Trophoblast cell (in vitro differentiated cells and primary cell): ENCODE results near the gene SCN3A.

Source experiments
- DNase-seq, 2 donors: peaks; one replicate each; pipeline ENCODE4 v3.0.0-alpha.2; 2016
- H2AFZ ChIP-seq: 2 replicates; pipeline ENCODE4 v1.6.1; 2013; ENCODE audit warnings: low read length, moderate library complexity, mild to moderate bottlenecking; ENCODE audit not compliant: insufficient read depth, poor library complexity
- H2AK5ac ChIP-seq: 2 replicates; pipeline ENCODE4 v1.6.1; 2013; ENCODE audit warnings: mild to moderate bottlenecking, low read length
- H2BK120ac ChIP-seq: 2 replicates; pipeline ENCODE4 v1.6.1; 2013; ENCODE audit warnings: low read length, mild to moderate bottlenecking, moderate library complexity; ENCODE audit not compliant: insufficient read depth, poor library complexity
- H2BK12ac ChIP-seq: 2 replicates; pipeline ENCODE4 v1.6.1; 2013; ENCODE audit warnings: mild to moderate bottlenecking, low read length, moderate library complexity
- H2BK5ac ChIP-seq: 2 replicates; pipeline ENCODE4 v1.6.1; 2013; ENCODE audit warnings: low read length, low read depth, moderate library complexity, mild to moderate bottlenecking; ENCODE audit not compliant: poor library complexity
- H3K14ac ChIP-seq: 2 replicates; pipeline ENCODE4 v1.6.1; 2013; ENCODE audit warnings: mild to moderate bottlenecking, low read length
- H3K18ac ChIP-seq: 2 replicates; pipeline ENCODE4 v1.6.1; 2013; ENCODE audit warnings: mild to moderate bottlenecking, low read length
- H3K23ac ChIP-seq: 2 replicates; pipeline ENCODE4 v1.6.1; 2013; ENCODE audit warnings: low read length
- H3K27ac ChIP-seq: 2 replicates; pipeline ENCODE4 v1.5.1; 2013; ENCODE audit warnings: low read depth, mild to moderate bottlenecking, inconsistent platforms, low read length, moderate library complexity
- H3K27me3 ChIP-seq: 2 replicates; pipeline ENCODE4 v1.6.1; 2013; ENCODE audit warnings: inconsistent platforms, mild to moderate bottlenecking, low read length, moderate library complexity; ENCODE audit not compliant: insufficient read depth
- H3K36me3 ChIP-seq, 2 experiments: 1 replicate in 1 of 2; 2 replicates in 1 of 2; pipeline ENCODE4 v1.6.1; 2013; ENCODE audit warnings: low read length in 2 of 2, mild to moderate bottlenecking in 2 of 2, moderate library complexity in 1 of 2; ENCODE audit not compliant: insufficient read depth in 2 of 2, control insufficient read depth in 1 of 2
- H3K4ac ChIP-seq: 2 replicates; pipeline ENCODE4 v1.6.1; 2013; ENCODE audit warnings: low read depth, mild to moderate bottlenecking, low read length, moderate library complexity
- H3K4me1 ChIP-seq, 2 experiments: 1 replicate in 1 of 2; 2 replicates in 1 of 2; pipeline ENCODE4 v1.6.1; 2013; ENCODE audit warnings: low read length in 2 of 2, mild to moderate bottlenecking in 2 of 2, moderate library complexity in 1 of 2; ENCODE audit not compliant: insufficient read depth in 2 of 2, control insufficient read depth in 1 of 2
- H3K4me2 ChIP-seq: 2 replicates; pipeline ENCODE4 v1.6.1; 2013; ENCODE audit warnings: inconsistent platforms, mild to moderate bottlenecking, low read length, moderate library complexity
- H3K4me3 ChIP-seq: 2 replicates; pipeline ENCODE4 v1.5.1; 2013; ENCODE audit warnings: mild to moderate bottlenecking, low read depth, low read length, inconsistent platforms
- H3K79me1 ChIP-seq: one replicate; pipeline ENCODE4 v1.6.1; 2013; ENCODE audit warnings: low read length
- H3K79me2 ChIP-seq: 2 replicates; pipeline ENCODE4 v1.6.1; 2013; ENCODE audit warnings: low read length, mild to moderate bottlenecking; ENCODE audit not compliant: control insufficient read depth, insufficient read depth, poor library complexity
- H3K9ac ChIP-seq: 2 replicates; pipeline ENCODE4 v1.6.1; 2013; ENCODE audit warnings: mild to moderate bottlenecking, low read length
- H3K9me3 ChIP-seq: 2 replicates; pipeline ENCODE4 v1.6.1; 2013; ENCODE audit warnings: low read depth, mild to moderate bottlenecking, control low read depth, inconsistent platforms, low read length; ENCODE audit not compliant: insufficient read depth
- H4K12ac ChIP-seq: 2 replicates; pipeline ENCODE4 v1.6.1; 2013; ENCODE audit warnings: low read depth, mild to moderate bottlenecking, low read length, moderate library complexity
- H4K8ac ChIP-seq: 2 replicates; pipeline ENCODE4 v1.6.1; 2013; ENCODE audit warnings: low read depth, mild to moderate bottlenecking, low read length, moderate library complexity
- H4K91ac ChIP-seq: one replicate; pipeline ENCODE4 v1.6.1; 2013; ENCODE audit warnings: low read depth, mild to moderate bottlenecking, low read length, moderate library complexity
- WGBS: extraction: QIAGEN DNeasy Blood & Tissue Kit; methylation state at CpG from one replicate; pipeline ENCODE4 v1.1.7; 2013; ENCODE audit warnings: missing lambda C conversion rate; ENCODE audit not compliant: insufficient read length, insufficient coverage; ENCODE audit errors: extremely low coverage; 5-methylcytosine and 5-hydroxymethylcytosine counted together

Gene SCN3A

GRCh38 chr2:165219481-165219880, 15.6 kb upstream of the SCN3A start:
- Histone ChIP-seq H2BK5ac (no peak overlapping the region), H3K9me3 (no peaks in the 10 kb centered on the region), H3K27me3 (no peaks in the 10 kb centered on the region), H3K14ac (no peak overlapping the region), H3K4me2 (no peak overlapping the region), H3K4me1 (no peaks in the 10 kb centered on the region), H2AK5ac (no peak overlapping the region), H4K12ac (no peak overlapping the region), H3K36me3 (no peaks in the 10 kb centered on the region), H2AFZ (no peak overlapping the region), H3K18ac (no peak overlapping the region), H4K91ac (no peak overlapping the region), H3K4me3 (no peak overlapping the region), H4K8ac (no peak overlapping the region), H3K79me1 (no peaks in the 10 kb centered on the region), H3K23ac (no peak overlapping the region), H3K79me2 (no peaks in the 10 kb centered on the region), H2BK12ac (no peak overlapping the region), H3K9ac (no peak overlapping the region), H2BK120ac (no peak overlapping the region), H3K4ac (no peak overlapping the region), H3K27ac (no peak overlapping the region)
- WGBS: no CpG with 5 or more reads among the region's 3 CpGs
- peak; percentile 22 to 33 for DNase-seq

GRCh38 chr2:165214093-165214492, 10.2 kb upstream of the SCN3A start:
- no peak overlapping the region for H3K9ac ChIP-seq
- H4K91ac ChIP-seq: no peak overlapping the region
- no peak overlapping the region for H3K27ac ChIP-seq
- no peak overlapping the region for H2BK120ac ChIP-seq
- no peak overlapping the region for H2AK5ac ChIP-seq
- H3K4ac ChIP-seq: no peak overlapping the region
- no peaks in the 10 kb centered on the region for H3K79me2 ChIP-seq
- H3K23ac ChIP-seq: no peak overlapping the region
- no peaks in the 10 kb centered on the region for H3K79me1 ChIP-seq
- H3K4me3 ChIP-seq: no peak overlapping the region
- no peaks in the 10 kb centered on the region for H3K27me3 ChIP-seq
- H3K4me2 ChIP-seq: no peak overlapping the region
- H4K12ac ChIP-seq: no peak overlapping the region
- H2BK12ac ChIP-seq: no peak overlapping the region
- WGBS: no CpG with 5 or more reads among the region's 1 CpG
- no peaks in the 10 kb centered on the region for H3K9me3 ChIP-seq
- H2BK5ac ChIP-seq: no peak overlapping the region
- no peaks in the 10 kb centered on the region for H3K36me3 ChIP-seq
- H4K8ac ChIP-seq: no peak overlapping the region
- no peak overlapping the region for H3K18ac ChIP-seq
- no peaks in the 10 kb centered on the region for H3K4me1 ChIP-seq
- H3K14ac ChIP-seq: no peak overlapping the region
- no peak for DNase-seq
- no peak overlapping the region for H2AFZ ChIP-seq

GRCh38 chr2:165208094-165208493, 4.2 kb upstream of the SCN3A start:
- Histone ChIP-seq H4K91ac (no peak overlapping the region), H3K27ac (no peak overlapping the region), H2BK120ac (no peak overlapping the region), H3K27me3 (no peaks in the 10 kb centered on the region), H3K4me2 (no peak overlapping the region), H3K23ac (no peak overlapping the region), H2AFZ (no peak overlapping the region), H3K9ac (no peak overlapping the region), H3K14ac (no peak overlapping the region), H3K18ac (no peak overlapping the region), H3K4me1 (no peaks in the 10 kb centered on the region), H3K36me3 (no peaks in the 10 kb centered on the region), H3K4ac (no peak overlapping the region), H3K9me3 (no peaks in the 10 kb centered on the region), H3K79me2 (no peaks in the 10 kb centered on the region), H2AK5ac (no peak overlapping the region), H2BK5ac (no peak overlapping the region), H3K79me1 (no peaks in the 10 kb centered on the region), H4K8ac (no peak overlapping the region), H2BK12ac (no peak overlapping the region), H4K12ac (no peak overlapping the region), H3K4me3 (no peak overlapping the region)
- DNase-seq: no peak
- no CpG with 5 or more reads among the region's 1 CpG for WGBS

- Histone ChIP-seq H2BK5ac (no peak overlapping the region), H4K12ac (no peak overlapping the region), H3K36me3 (no peaks in the 10 kb centered on the region), H4K91ac (no peak overlapping the region), H2BK120ac (no peak overlapping the region), H3K4me1 (no peaks in the 10 kb centered on the region), H3K18ac (no peak overlapping the region), H2AK5ac (no peak overlapping the region), H4K8ac (no peak overlapping the region), H3K79me1 (no peaks in the 10 kb centered on the region), H3K14ac (no peak overlapping the region), H2AFZ (no peak overlapping the region), H3K27me3 (no peaks in the 10 kb centered on the region), H3K4ac (no peak overlapping the region), H3K9me3 (no peaks in the 10 kb centered on the region), H3K4me2 (no peak overlapping the region), H2BK12ac (no peak overlapping the region), H3K23ac (no peak overlapping the region), H3K9ac (no peak overlapping the region), H3K27ac (no peak overlapping the region), H3K4me3 (no peak overlapping the region), H3K79me2 (no peaks in the 10 kb centered on the region)
- no peak for DNase-seq
- WGBS: no CpG with 5 or more reads among the region's 2 CpGs
These were observed 2.0 kb upstream of the SCN3A start for GRCh38 chr2:165205865-165206264.
